NCI-H1105 (cell line): ENCODE data around the gene CHID1.
A peak's percentile ranks its signal among the peaks of the same experiment; 100 is the strongest.

Experiments
- DNase-seq: peaks from one replicate; lab custom pipeline; 2025; lab: John Stamatoyannopoulos, UW

Gene CHID1

GRCh38 chr11:933142-933851 is 22.7 kb upstream of the CHID1 start:
- no peak for DNase-seq

- no peak for DNase-seq
Measured at GRCh38 chr11:932435-932834, 21.8 kb upstream of the CHID1 start.

- DNase-seq = no peak
Measured at GRCh38 chr11:931385-931784, 20.8 kb upstream of the CHID1 start.

- no peak for DNase-seq
Measured at GRCh38 chr11:929405-929804, 18.8 kb upstream of the CHID1 start.

- no peak for DNase-seq
Measured at GRCh38 chr11:928786-929185, 18.2 kb upstream of the CHID1 start.

- DNase-seq = no peak
Measured at GRCh38 chr11:927871-928270, 17.3 kb upstream of the CHID1 start.

GRCh38 chr11:926341-926916 is 15.8 kb upstream of the CHID1 start:
- DNase-seq = no peak

DNA sequence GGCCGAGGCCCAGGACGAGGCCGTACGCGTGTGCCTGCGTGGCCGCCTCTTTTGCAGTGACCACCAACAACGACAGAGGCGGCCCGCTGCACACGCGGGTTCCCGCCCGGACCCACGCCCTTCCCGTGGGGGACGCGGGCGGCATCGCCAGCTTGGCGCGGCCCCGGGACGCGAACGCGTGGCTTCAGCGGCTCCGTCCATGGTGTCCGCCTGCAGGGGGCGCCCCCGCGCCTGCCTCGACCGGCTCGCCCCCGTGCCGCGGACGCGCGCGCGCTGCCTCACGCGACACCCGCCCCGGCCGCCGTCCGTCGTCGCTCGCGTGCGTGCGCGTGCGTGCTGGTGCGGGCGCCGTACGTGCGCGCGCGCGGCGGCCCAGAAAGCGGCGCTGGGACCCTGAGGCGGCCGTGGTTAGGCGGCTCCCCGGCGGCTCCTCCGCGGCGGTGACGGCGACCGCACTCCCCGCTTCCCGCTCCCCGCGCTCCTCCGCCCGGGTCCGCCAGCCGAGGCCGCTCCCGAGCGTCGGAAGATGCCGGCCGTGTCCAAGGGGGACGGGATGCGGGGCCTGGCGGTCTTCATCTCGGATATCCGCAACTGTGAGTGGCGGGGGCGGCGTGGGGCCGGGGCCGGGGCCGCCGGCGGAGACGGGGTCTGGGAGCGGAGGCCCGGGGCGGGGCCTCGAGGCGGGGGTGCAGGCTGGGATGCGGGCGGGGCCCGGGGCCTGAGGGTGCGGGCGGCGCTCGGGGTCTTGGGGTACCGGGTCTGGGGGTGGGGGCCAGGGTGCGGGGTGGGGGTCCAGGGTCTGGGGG is 15.1 kb upstream of the CHID1 start, which contains the start of gene AP2A2:
Gene AP2A2, plus strand, starts transcription at position 375 of the 806 bp plus-strand sequence. Its CDS starts 152 bp downstream, at position 527.
- DNase-seq = peak; percentile 84

GRCh38 chr11:925158-925495 is 14.5 kb upstream of the CHID1 start:
- no peak for DNase-seq

- DNase-seq = no peak
Measured at GRCh38 chr11:924406-925157, 14.0 kb upstream of the CHID1 start.

DNA sequence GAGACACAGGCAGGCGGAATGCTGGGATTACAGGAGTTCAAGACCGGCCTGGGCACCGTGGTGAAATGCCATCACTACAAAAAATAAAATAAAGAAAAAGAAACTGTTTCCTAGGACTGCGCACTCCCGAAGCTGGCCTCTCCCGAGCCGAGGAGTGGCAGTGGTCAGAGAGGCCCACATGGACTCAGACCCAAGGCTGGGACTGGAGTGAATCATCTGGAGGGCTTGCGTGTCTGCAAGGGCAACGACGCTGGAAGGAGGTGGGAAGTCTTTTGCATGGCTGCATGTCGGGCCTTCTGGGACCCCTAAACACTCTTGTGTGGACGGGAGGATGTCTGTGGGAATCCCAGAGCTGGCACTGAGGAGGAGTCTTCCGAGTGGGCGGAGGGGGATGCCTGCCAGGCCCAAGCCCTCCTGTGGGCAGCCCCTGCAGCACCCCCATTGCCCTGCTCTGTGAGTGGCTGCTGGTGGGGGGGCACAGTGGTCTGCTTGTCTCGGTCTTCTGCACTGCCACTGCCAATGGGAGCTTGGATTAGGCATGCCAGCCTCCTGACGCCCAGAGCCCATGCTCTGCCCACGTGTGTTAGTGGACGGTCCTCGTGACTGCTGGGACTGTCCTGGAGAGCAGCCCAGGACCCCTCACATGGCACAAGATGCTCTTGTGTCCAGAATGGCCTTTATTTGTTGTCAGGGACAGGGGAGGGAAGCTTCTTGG is 13.2 kb upstream of the CHID1 start:
- DNase-seq = no peak

- DNase-seq = no peak
Measured at GRCh38 chr11:921921-922678, 11.5 kb upstream of the CHID1 start.

DNA sequence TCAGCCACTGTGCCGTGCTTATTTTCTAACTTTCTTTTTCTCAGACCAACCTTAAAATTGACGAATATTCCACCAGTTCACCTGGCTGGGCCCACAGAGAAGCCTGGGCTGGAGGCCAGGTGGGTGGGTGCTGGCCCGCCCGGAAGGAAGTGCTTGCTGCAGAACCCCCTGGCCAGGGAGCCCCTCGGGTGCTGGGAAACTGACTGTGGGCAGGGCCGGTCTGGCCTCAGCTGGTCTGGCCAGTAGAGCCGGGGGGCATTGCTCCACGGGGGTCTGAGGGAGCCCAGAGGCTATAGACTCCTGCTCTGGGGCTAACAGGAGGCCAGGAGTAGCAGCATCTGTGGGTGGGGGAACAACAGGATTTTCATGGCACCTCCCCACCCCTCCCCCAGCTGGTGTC is 6.8 kb upstream of the CHID1 start:
- no peak for DNase-seq

- no peak for DNase-seq
Measured at GRCh38 chr11:914747-915501, 4.3 kb upstream of the CHID1 start.

DNA sequence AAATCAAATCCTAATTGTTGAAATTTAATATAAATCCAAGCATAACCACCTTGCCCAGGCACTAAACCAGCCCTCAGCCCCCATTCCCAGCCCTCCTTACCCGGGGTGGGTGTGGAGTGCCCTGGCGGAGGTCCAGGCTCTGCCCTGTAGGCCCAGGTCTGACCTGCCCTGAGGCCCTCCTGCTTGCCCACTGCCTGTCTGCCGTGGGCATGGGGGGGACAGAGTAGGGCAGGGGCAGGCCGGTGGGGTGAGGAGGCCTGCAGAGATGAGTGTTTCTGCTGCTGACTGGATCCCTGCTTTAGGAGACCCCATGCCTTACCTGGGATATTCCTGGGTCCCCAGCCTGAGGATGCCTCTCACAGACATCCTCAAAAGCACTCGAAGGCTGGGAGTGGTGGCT is 3.6 kb upstream of the CHID1 start:
- no peak for DNase-seq

GRCh38 chr11:913043-913442 is 2.4 kb upstream of the CHID1 start:
- DNase-seq = no peak

- no peak for DNase-seq
Measured at GRCh38 chr11:912266-912665, 1.7 kb upstream of the CHID1 start.

- DNase-seq = no peak
Measured at GRCh38 chr11:911890-912219, 1.2 kb upstream of the CHID1 start.

DNA sequence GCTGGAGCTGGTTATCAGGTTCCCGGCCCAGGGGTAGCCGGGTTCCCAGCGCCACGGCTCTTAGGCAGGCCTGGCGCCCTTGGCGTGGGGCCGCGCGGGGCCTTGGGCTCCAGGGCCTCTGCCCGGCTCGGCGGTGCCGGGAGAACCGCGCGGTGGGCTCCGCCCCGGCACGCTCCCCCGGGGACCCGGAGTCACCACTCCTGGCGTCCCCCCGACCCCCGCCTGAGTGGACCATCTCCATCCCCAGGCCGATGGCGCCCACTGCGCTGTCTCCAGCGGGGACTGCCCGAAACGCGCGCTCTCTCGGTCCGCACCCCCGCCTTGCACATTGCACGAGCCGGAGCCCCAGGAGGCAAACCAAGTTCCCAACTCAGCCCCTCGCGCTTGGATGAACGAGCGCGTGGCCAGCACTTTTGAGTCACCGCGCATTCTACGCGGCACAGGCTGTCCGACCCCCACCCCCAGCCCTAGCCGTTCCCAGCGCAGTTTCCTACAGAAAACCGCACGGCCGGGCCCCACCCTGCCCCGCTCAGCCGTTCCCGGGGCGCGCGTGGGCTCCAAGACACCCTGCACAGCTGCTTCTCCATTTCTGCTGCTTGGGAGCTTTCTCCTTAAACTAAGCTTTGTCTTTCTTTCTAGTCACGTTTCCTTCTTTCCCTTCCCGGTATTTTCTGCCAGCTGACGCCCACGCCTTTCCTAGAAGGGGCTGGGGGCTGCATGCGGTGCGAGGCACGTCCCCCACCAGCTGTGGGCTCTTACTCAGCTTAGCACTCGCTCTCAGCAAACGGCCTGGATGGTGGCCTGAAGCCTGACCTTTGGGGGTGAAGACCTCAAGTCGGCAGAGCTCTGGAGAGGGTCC is 650 bp upstream of the CHID1 start:
- DNase-seq = peak; percentile 34
